HFF-Myc (cell line): ENCODE measurements around the gene CFAP157.

ENCODE experiments used
- DNase-seq: peaks from one replicate; pipeline ENCODE4 v3.0.0-alpha.2; 2011; ENCODE audit warnings: low read depth; ENCODE audit errors: extremely low read depth
- H3K4me3 ChIP-seq: replicated peaks from 2 replicates; pipeline ENCODE4 v1.5.1; 2011; ENCODE audit warnings: low read depth, mild to moderate bottlenecking, control low read depth, low read length
- TF ChIP-seq, protein P1 (sequence below): IDR thresholded peaks from 2 replicates; pipeline ENCODE4 v1.5.1; 2012; ENCODE audit warnings: mild to moderate bottlenecking, low read depth, low read length, control low read depth; ENCODE audit errors: missing control alignments

CFAP157 gene

GRCh38 chr9:127741831-127742434, 35.1 kb downstream of the CFAP157 start:
- TF ChIP-seq, protein P1, sequence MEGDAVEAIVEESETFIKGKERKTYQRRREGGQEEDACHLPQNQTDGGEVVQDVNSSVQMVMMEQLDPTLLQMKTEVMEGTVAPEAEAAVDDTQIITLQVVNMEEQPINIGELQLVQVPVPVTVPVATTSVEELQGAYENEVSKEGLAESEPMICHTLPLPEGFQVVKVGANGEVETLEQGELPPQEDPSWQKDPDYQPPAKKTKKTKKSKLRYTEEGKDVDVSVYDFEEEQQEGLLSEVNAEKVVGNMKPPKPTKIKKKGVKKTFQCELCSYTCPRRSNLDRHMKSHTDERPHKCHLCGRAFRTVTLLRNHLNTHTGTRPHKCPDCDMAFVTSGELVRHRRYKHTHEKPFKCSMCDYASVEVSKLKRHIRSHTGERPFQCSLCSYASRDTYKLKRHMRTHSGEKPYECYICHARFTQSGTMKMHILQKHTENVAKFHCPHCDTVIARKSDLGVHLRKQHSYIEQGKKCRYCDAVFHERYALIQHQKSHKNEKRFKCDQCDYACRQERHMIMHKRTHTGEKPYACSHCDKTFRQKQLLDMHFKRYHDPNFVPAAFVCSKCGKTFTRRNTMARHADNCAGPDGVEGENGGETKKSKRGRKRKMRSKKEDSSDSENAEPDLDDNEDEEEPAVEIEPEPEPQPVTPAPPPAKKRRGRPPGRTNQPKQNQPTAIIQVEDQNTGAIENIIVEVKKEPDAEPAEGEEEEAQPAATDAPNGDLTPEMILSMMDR, result no peak
- peak overlapping the region; percentile 36 for H3K4me3 ChIP-seq
- DNase-seq, result no peak

GRCh38 chr9:127742435-127743088, 35.8 kb downstream of the CFAP157 start:
- peak; percentile 55 for DNase-seq
- H3K4me3 ChIP-seq, result peak overlapping the region; percentile 36
- TF ChIP-seq, protein P1, result no peak

DNA sequence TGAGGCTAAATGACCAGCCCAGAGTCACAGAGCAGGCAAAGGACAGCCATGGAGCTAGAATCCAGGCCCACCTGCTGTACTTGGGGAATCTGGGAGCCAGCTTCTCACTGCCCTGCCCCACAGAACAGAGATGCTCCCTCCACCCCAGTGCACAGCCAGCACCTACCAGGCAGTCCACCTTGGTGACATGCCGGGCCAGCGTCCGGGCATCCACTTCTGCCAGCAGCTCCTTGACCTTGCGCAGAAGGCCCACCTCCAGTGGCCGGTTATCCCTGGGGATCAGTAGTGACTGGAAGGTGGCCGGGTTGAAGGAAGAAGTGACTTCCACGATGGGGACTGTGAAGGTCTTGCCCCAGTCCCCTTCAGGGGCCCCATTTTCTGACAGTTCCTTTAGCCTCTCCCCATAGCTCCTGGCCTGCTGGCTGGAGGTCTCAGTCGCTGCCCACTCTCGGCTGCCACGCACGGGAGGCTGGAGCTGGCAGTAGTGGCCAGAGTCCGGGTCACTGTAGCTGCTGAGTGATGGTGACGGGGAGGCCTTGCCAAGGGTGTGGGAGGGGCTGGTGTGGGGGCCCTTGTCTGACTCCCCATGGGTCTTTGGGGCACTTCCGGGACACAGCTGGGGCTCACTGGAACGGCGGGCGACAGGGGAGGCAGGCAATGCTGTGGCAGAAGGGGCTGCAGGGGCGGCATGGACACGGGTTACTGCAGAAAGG, 37.8 kb downstream of the CFAP157 start:
- TF ChIP-seq, protein P1, result no peak
- no peak for DNase-seq
- H3K4me3 ChIP-seq, result no peak overlapping the region

- DNase-seq, result no peak
- TF ChIP-seq, protein P1, result no peak
- H3K4me3 ChIP-seq, result no peak overlapping the region
Measured at GRCh38 chr9:127746959-127747569, 40.3 kb downstream of the CFAP157 start.

DNA sequence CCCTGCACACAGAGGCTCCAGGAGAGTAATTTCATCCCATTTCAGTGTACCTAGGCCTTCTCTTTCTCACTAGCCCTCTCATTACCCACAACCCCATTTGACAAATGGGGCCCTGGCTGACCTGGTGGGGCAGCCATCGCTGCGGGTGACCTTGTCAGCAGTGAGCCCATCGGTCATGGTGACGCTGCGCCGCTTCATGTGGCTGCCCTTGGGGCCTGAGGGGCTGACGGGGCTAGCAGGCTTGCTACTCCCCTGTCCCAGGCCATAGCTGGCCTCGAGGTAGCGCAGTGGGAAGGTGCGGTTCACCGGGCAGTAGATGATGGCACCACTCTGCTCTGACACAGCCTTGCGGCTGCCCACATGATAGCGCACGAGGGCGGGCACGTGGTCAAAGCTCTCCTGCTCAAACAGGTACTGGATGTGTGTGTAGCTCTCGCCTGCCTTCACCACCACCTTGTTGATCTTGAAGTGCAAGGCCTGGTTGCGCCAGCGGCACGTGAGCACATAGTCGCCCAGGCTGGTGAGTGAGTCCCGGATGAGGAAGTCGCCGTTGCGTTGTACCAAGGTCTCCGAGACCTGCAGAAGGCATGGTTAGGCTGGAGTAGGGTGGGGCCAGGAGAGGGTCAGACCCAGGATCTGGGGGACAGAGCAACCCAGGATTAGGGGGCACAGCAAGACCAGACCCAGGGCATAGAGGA, 42.5 kb downstream of the CFAP157 start:
- TF ChIP-seq, protein P1, result no peak
- DNase-seq, result no peak
- H3K4me3 ChIP-seq, result no peak overlapping the region

DNA sequence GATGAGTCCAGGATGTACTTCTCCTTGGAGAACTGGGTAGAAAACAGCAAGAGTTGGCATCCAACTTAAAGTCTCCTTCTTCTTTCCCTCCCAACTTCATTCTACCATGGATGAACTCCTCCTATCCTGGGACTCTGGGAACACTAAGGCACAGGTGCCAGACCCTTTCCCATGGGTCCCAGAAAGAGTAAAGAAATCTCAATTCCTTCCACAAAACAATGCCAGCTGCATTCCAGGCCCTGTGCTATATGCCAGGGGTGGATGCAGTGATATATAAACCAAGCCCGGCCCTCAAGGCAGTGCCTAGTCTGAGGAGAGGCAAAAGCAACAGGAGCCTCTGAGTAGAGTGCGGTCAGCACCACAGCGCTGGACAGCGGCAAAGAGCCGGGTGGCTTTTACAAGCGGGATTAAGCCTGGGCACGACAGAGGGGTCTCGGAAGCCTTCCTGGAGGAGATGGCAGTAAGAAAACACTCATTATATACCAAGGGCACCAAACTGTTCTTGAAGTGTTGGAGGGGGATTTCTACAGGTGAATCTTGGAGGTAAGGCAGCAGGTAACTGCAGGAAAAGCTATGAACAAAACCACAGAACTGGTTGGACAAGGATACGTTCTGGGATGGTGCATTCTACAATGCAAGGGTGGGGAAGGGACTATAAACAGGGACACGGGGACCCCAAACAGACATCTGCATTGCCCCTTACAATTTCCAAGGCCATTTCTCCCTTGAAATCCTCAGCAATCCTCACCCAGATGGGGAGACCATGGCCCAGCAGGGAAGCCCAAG, 44.7 kb downstream of the CFAP157 start:
- TF ChIP-seq, protein P1, result no peak
- H3K4me3 ChIP-seq, result no peak overlapping the region
- DNase-seq, result no peak
